Activated CD8-positive, alpha-beta T cell treated with anti-CD3 and anti-CD28 coated beads for 36 hours (primary cell): ENCODE data around the gene FRS3. TPM values are rescaled to one million over a fixed set of nuclear protein-coding genes. Genes with fewer than 3 reads are reported as not detected.
"Not testable (repeated sequence)": the region's sequence is repeated elsewhere in the genome, so short reads cannot be mapped to it uniquely, and the experiment has no call there.

Experiments
- ATAC-seq: fragments of 200-7000 bp; cut with Tn5 transposase; one replicate; pipeline ENCODE4 v1.10.0; 2021; ENCODE audit warnings: mild to moderate bottlenecking, moderate library complexity
- CTCF ChIA-PET: fragments of 350-600 bp; sonication (Branson Sonifier 250); formaldehyde crosslinking; loops from one replicate; lab custom pipeline; 2021; ENCODE audit warnings: antibody characterized with exemption; lab: Charles Lee
- POLR2A ChIA-PET: fragments of 350-600 bp; sonication (Branson Sonifier 250); formaldehyde crosslinking; loops from one replicate; lab custom pipeline; 2021; ENCODE audit warnings: antibody characterized with exemption; lab: Charles Lee
- DNase-seq: peaks from one replicate; pipeline ENCODE4 v3.0.0-alpha.2; 2020
- H3K27ac Mint-ChIP-seq: one replicate; pipeline ENCODE4 v1.8.0; 2021; ENCODE audit warnings: mild to moderate bottlenecking, mixed read lengths
- H3K27me3 Mint-ChIP-seq: one replicate; pipeline ENCODE4 v1.8.0; 2021; ENCODE audit warnings: mixed read lengths
- H3K36me3 Mint-ChIP-seq: one replicate; pipeline ENCODE4 v1.8.0; 2021; ENCODE audit warnings: low read depth, mixed read lengths
- H3K4me1 Mint-ChIP-seq: one replicate; pipeline ENCODE4 v1.8.0; 2021; ENCODE audit warnings: low read depth, mixed read lengths
- H3K4me3 Mint-ChIP-seq: one replicate; pipeline ENCODE4 v1.8.0; 2021; ENCODE audit warnings: mild to moderate bottlenecking, moderate library complexity, mixed read lengths
- H3K9me3 Mint-ChIP-seq: one replicate; pipeline ENCODE4 v1.8.0; 2021; ENCODE audit warnings: mixed read lengths
- CTCF ChIP-seq: fragments of 200-600 bp; IDR thresholded peaks from one replicate; pipeline ENCODE4 v1.8.0; 2022; ENCODE audit warnings: antibody characterized with exemption, mild to moderate bottlenecking
- intact Hi-C: fragments of 100-400 bp; cut with micrococcal nuclease; formaldehyde crosslinking; loops from one replicate; pipeline ENCODE4 v1.10.0; 2022
- total RNA-seq, 2 experiments: library from RNA; stranded (reverse); gene quantifications; one replicate each; pipeline ENCODE4 v1.2.3, GENCODE V29; 2021

Gene FRS3
- total RNA-seq, 2 experiments from 2014 or later: 3.2 to 4.1 TPM

- peak; percentile 17 for ATAC-seq
- H3K36me3 Mint-ChIP-seq: peaks cover 3% of the 10 kb centered on the region
These were observed 12.4 kb downstream of the FRS3 start for GRCh38 chr6:41767112-41767833.

GRCh38 chr6:41766043-41766664, 13.5 kb downstream of the FRS3 start:
- H3K27me3 Mint-ChIP-seq, ATAC-seq, CTCF ChIA-PET, H3K4me3 Mint-ChIP-seq, DNase-seq, H3K9me3 Mint-ChIP-seq, H3K36me3 Mint-ChIP-seq, H3K27ac Mint-ChIP-seq, POLR2A ChIA-PET, intact Hi-C loops: not testable (repeated sequence)
- peaks cover 10% of the 10 kb centered on the region for H3K4me1 Mint-ChIP-seq

More at GRCh38 chr6:41767112-41767833, 12.4 kb downstream of the FRS3 start:
- Mint-ChIP-seq H3K9me3 (no peaks in the 10 kb centered on the region), H3K4me3 (no peak overlapping the region), H3K27me3 (peaks cover 3% of the 10 kb centered on the region), H3K4me1 (peaks cover 10% of the 10 kb centered on the region), H3K27ac (no peak overlapping the region)
- ChIA-PET CTCF (interaction anchor here (1.3 to 1.4 kb wide), 2 partner anchors 20 to 84 kb away, joined by 5 read pairs; partner anchors contain the start of gene TOMM6), POLR2A (interaction anchor here (1.5 kb wide), 1 partner anchor 20 kb away, joined by 6 read pairs; the partner anchor contains the start of gene TOMM6)
- intact Hi-C loops: no loop called here
- TF ChIP-seq CTCF: no peak
- no peak for DNase-seq

- H3K4me1 Mint-ChIP-seq: peaks cover 4% of the 10 kb centered on the region
- no peak for ATAC-seq
- CTCF ChIA-PET: no interaction called here
These were observed 16.2 kb downstream of the FRS3 start for GRCh38 chr6:41763470-41763869.

GRCh38 chr6:41759905-41760579, 19.7 kb downstream of the FRS3 start:
- no peaks in the 10 kb centered on the region for H3K36me3 Mint-ChIP-seq
- no peak for ATAC-seq
- no peaks in the 10 kb centered on the region for H3K9me3 Mint-ChIP-seq
- ChIA-PET POLR2A (no interaction called here), CTCF (no interaction called here)
- intact Hi-C loops: no loop called here
- H3K27ac Mint-ChIP-seq: no peak overlapping the region
- DNase-seq: no peak
- no peak overlapping the region for H3K4me3 Mint-ChIP-seq
- H3K4me1 Mint-ChIP-seq: no peaks in the 10 kb centered on the region
- H3K27me3 Mint-ChIP-seq: peaks cover 5% of the 10 kb centered on the region
- TF ChIP-seq CTCF: no peak

More at GRCh38 chr6:41763470-41763869, 16.2 kb downstream of the FRS3 start:
- TF ChIP-seq CTCF: no peak
- Mint-ChIP-seq H3K4me3 (no peak overlapping the region), H3K27ac (no peak overlapping the region), H3K36me3 (no peaks in the 10 kb centered on the region), H3K9me3 (no peaks in the 10 kb centered on the region), H3K27me3 (peaks cover 5% of the 10 kb centered on the region)
- no peak for DNase-seq
- intact Hi-C loops: no loop called here
- POLR2A ChIA-PET: no interaction called here

- no peak for TF ChIP-seq CTCF
- ChIA-PET CTCF (no interaction called here), POLR2A (no interaction called here)
- Mint-ChIP-seq H3K9me3 (no peaks in the 10 kb centered on the region), H3K27ac (no peak overlapping the region), H3K4me1 (no peaks in the 10 kb centered on the region), H3K36me3 (no peaks in the 10 kb centered on the region), H3K27me3 (peaks cover 5% of the 10 kb centered on the region), H3K4me3 (no peak overlapping the region)
- intact Hi-C loops: no loop called here
- ATAC-seq (no peak), DNase-seq (no peak)
These were observed 20.4 kb downstream of the FRS3 start for GRCh38 chr6:41759106-41759904.
